GM23248 (cell line): Measurements from ENCODE around the gene COL19A1. TPM values are rescaled to one million over a fixed set of nuclear protein-coding genes. Genes with fewer than 3 reads are reported as not detected.

Experiments used
- DNase-seq: peaks from one replicate; pipeline ENCODE4 v3.0.0-alpha.2; 2015
- H2AFZ ChIP-seq: fragments of 200-600 bp; sonication (generic); 2 replicates; pipeline ENCODE4 v1.6.1; 2016; ENCODE audit warnings: antibody characterized with exemption
- H3F3A ChIP-seq: fragments of 200-600 bp; sonication (generic); 2 replicates; pipeline ENCODE4 v1.6.1; 2016; ENCODE audit warnings: mild to moderate bottlenecking, antibody characterized with exemption, mixed run types; ENCODE audit not compliant: insufficient read depth
- H3K27ac ChIP-seq: fragments of 200-600 bp; sonication (generic); 2 replicates; pipeline ENCODE4 v1.5.1; 2016; ENCODE audit warnings: mild to moderate bottlenecking
- H3K27me3 ChIP-seq: fragments of 200-600 bp; sonication (generic); replicated peaks from 2 replicates; pipeline ENCODE4 v1.6.1; 2016; ENCODE audit warnings: mild to moderate bottlenecking; ENCODE audit not compliant: insufficient read depth
- H3K36me3 ChIP-seq: fragments of 200-600 bp; sonication (generic); 2 replicates; pipeline ENCODE4 v1.6.1; 2016; ENCODE audit warnings: low read depth, mild to moderate bottlenecking
- H3K4me1 ChIP-seq: fragments of 200-600 bp; sonication (generic); 2 replicates; pipeline ENCODE4 v1.6.1; 2016; ENCODE audit warnings: mild to moderate bottlenecking; ENCODE audit not compliant: insufficient read depth
- H3K4me2 ChIP-seq: fragments of 200-600 bp; sonication (generic); one replicate; pipeline ENCODE4 v1.6.1; 2016; ENCODE audit warnings: mild to moderate bottlenecking; ENCODE audit not compliant: unreplicated experiment
- H3K4me3 ChIP-seq: fragments of 200-600 bp; sonication (generic); 2 replicates; pipeline ENCODE4 v1.5.1; 2016; ENCODE audit warnings: mild to moderate bottlenecking
- H3K79me2 ChIP-seq: fragments of 200-600 bp; sonication (generic); 2 replicates; pipeline ENCODE4 v1.6.1; 2016; ENCODE audit warnings: mild to moderate bottlenecking; ENCODE audit not compliant: insufficient read depth
- H3K9ac ChIP-seq: fragments of 200-600 bp; sonication (generic); 2 replicates; pipeline ENCODE4 v1.6.1; 2016; ENCODE audit warnings: mild to moderate bottlenecking
- H3K9me2 ChIP-seq: fragments of 200-600 bp; sonication (generic); 2 replicates; pipeline ENCODE4 v1.6.1; 2016; ENCODE audit warnings: mixed run types, mild to moderate bottlenecking, moderate library complexity; ENCODE audit not compliant: insufficient read depth
- H3K9me3 ChIP-seq: fragments of 200-600 bp; sonication (generic); one replicate; pipeline ENCODE4 v1.6.1; 2017; ENCODE audit warnings: low read depth
- H4K20me1 ChIP-seq: fragments of 200-600 bp; sonication (generic); 2 replicates; pipeline ENCODE4 v1.6.0; 2016; ENCODE audit not compliant: insufficient read depth
- EZH2 ChIP-seq: fragments of 200-600 bp; sonication (generic); IDR thresholded peaks from 2 replicates; pipeline ENCODE4 v1.6.1; 2018; ENCODE audit warnings: antibody characterized with exemption, mild to moderate bottlenecking; ENCODE audit not compliant: insufficient read depth, poor library complexity, severe bottlenecking
- EZH2phosphoT487 ChIP-seq: fragments of 200-600 bp; sonication (generic); IDR thresholded peaks from 2 replicates; pipeline ENCODE4 v1.6.1; 2018; ENCODE audit warnings: antibody characterized with exemption, moderate library complexity, mild to moderate bottlenecking, low read depth; ENCODE audit not compliant: insufficient read depth
- WGBS, 2 experiments: methylation state at CpG; one replicate each; pipeline ENCODE4 v1.1.6; 2015 to 2017; ENCODE audit warnings: low lambda C conversion rate in 2 of 2, low coverage in 1 of 2; ENCODE audit errors: missing lambda C conversion rate in 2 of 2; 5-methylcytosine and 5-hydroxymethylcytosine counted together
- in situ Hi-C: fragments of 300-500 bp; cut with MboI; formaldehyde crosslinking; loops from 2 replicates; pipeline ENCODE4 v1.15.0; 2020
- polyA plus RNA-seq: library from polyadenylated mRNA; unstranded; fragments of >200 nt; fragmentation: Nextera tagmentation; extraction: Ambion mirVana; gene quantifications from 2 replicates; pipeline ENCODE4 v1.2.1, GENCODE V29; 2016
- total RNA-seq: library from RNA; depleted of rRNA; stranded (reverse); fragments of >200 nt; shearing (Covaris generic); gene quantifications from 2 replicates; pipeline ENCODE4 v1.2.3, GENCODE V29; 2014

The COL19A1 gene
- total and polyA plus RNA-seq, 2 experiments from 2014 or later, result not detected

DNA sequence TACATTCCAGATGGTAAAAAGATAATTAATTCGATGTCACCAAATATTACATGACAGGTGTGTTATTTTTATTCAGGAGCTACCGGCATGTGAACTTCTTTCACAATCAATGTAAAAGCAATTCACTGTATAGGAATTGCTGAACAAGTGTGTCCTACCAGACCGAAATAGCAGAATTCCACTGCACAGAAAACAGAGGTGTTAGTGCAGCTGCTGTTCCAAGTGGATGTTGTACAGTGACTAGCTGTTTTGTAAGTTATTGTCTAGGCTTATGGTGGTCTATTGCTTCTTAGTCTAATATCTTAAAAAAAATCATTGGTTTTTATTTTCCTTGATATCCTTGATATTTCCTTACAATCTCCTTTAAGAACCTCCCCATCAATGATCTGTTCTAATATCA lies 107.4 kb downstream of the COL19A1 start:
- Histone ChIP-seq H3K9ac (no peak overlapping the region), H2AFZ (no peak overlapping the region), H3K79me2 (no peaks in the 10 kb centered on the region), H3F3A (no peaks in the 10 kb centered on the region), H3K9me2 (no peaks in the 10 kb centered on the region), H3K36me3 (no peaks in the 10 kb centered on the region), H3K27me3 (no peaks in the 10 kb centered on the region), H4K20me1 (no peaks in the 10 kb centered on the region), H3K4me1 (no peaks in the 10 kb centered on the region), H3K9me3 (no peaks in the 10 kb centered on the region), H3K4me3 (no peak overlapping the region), H3K4me2 (no peak overlapping the region), H3K27ac (no peak overlapping the region)
- DNase-seq, result no peak
- TF ChIP-seq EZH2 (no peak), EZH2phosphoT487 (no peak)
- in situ Hi-C loops, result no loop called here
- 45% methylated on average over 3 of the region's 3 CpGs for WGBS, 2 experiments

DNA sequence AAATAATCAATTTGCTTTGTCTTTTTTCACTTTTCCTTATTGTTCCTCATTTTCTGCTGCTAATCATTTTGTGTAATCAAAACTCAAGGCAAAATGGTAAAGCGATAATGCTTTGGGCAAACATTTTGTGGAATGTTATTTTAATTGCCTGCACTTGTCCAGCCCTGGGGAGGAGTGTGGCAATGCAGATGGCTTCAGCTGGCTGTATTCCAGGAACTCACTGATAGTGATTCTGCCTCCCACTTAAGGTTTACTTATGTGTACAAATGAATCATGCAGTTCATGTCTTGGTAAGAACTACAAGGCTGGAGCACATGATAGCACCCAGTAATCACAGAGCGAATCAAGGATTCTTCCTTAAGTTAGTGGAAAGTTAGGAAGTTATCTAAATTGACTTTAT lies 107.8 kb downstream of the COL19A1 start:
- H3K27me3 ChIP-seq, result no peaks in the 10 kb centered on the region
- no peaks in the 10 kb centered on the region for H3K79me2 ChIP-seq
- no peak overlapping the region for H3K4me3 ChIP-seq
- no peaks in the 10 kb centered on the region for H3F3A ChIP-seq
- no peaks in the 10 kb centered on the region for H3K9me3 ChIP-seq
- no peak overlapping the region for H2AFZ ChIP-seq
- no peaks in the 10 kb centered on the region for H3K4me1 ChIP-seq
- no peak for TF ChIP-seq EZH2
- no peak for TF ChIP-seq EZH2phosphoT487
- in situ Hi-C loops, result no loop called here
- H3K9me2 ChIP-seq, result no peaks in the 10 kb centered on the region
- no peaks in the 10 kb centered on the region for H4K20me1 ChIP-seq
- no peak overlapping the region for H3K9ac ChIP-seq
- no peak overlapping the region for H3K4me2 ChIP-seq
- 44 to 58% methylated on average over 2 of the region's 2 CpGs for WGBS, 2 experiments
- no peaks in the 10 kb centered on the region for H3K36me3 ChIP-seq
- DNase-seq, result peak; percentile 2
- H3K27ac ChIP-seq, result no peak overlapping the region

DNA sequence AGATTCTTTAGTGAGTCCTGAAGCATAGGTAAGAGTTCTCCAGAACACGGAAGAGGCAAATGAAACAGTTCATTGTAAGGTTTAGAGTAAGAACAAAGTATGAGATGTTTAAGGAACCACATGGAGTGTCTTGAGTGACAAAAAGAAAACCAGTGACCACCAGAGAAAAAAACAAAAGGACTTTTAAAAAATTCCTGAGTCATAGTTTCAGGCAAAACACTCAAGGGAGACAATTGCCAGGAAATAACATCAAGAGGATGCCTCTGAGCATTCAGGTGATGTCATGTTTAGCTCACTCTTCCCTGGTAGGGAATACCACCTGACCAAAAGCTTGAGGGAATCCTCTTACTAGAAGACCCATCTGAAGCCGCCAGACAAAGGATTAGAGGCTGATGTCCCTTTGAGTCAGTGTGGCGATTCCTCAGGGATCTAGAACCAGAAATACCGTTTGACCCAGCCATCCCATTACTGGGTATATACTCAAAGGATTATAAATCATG lies 110.3 kb downstream of the COL19A1 start:
- no peaks in the 10 kb centered on the region for H3K27me3 ChIP-seq
- H3K79me2 ChIP-seq, result no peaks in the 10 kb centered on the region
- no peaks in the 10 kb centered on the region for H4K20me1 ChIP-seq
- H3K4me2 ChIP-seq, result no peak overlapping the region
- 42 to 54% methylated on average over 4 of the region's 4 CpGs for WGBS, 2 experiments
- in situ Hi-C loops, result no loop called here
- H3K9me2 ChIP-seq, result no peaks in the 10 kb centered on the region
- DNase-seq, result no peak
- TF ChIP-seq EZH2 (no peak), EZH2phosphoT487 (no peak)
- H3K4me3 ChIP-seq, result no peak overlapping the region
- no peak overlapping the region for H3K27ac ChIP-seq
- H3K9ac ChIP-seq, result no peak overlapping the region
- H3K4me1 ChIP-seq, result no peaks in the 10 kb centered on the region
- H3K36me3 ChIP-seq, result no peaks in the 10 kb centered on the region
- no peaks in the 10 kb centered on the region for H3K9me3 ChIP-seq
- H3F3A ChIP-seq, result no peaks in the 10 kb centered on the region
- H2AFZ ChIP-seq, result no peak overlapping the region

DNA sequence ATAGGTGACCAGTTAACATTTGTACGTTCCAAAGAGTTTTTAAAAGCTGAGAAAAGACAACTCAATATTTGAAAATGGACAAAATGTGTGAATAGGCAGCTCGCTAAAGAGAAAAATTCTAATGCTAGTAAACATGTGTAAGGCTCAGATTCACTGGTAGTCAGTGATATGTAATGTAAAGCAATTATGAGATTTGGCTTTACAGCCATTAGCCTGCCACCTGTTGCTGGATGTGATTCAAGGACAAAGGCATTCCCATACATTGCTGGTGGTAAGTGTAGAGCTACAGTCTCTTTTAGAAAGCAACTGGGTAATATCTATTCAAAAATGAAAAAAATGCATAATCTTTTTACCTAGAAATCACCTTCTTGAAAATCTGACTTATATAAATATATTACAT lies 114.3 kb downstream of the COL19A1 start:
- no peak overlapping the region for H3K9ac ChIP-seq
- no peaks in the 10 kb centered on the region for H3K4me1 ChIP-seq
- no peaks in the 10 kb centered on the region for H3F3A ChIP-seq

DNA sequence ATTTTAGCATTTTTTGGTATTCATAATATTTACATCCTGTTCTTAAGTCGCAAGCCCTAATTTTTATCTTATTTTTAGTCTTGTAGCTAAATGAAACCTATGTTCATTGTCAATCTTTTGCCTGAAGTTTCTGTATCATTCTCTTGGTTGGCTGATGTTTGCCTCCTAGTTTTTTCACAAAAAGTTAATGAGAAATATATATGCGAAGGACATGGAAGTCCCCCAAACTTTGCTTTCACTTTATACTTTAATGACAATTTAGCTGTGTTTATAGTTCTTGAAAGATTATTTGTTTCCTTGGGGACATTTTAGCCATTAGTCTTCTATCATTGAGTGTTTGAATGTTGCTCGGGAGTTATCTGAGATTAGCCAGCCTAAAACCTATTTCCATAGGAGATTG lies 118.2 kb downstream of the COL19A1 start:
- no peaks in the 10 kb centered on the region for H4K20me1 ChIP-seq
- in situ Hi-C loops, result no loop called here

More for the DNA sequence above, 114.3 kb downstream of the COL19A1 start:
- no peak overlapping the region for H3K4me2 ChIP-seq
- no peak overlapping the region for H3K4me3 ChIP-seq
- DNase-seq, result no peak
- in situ Hi-C loops, result no loop called here
- H3K27me3 ChIP-seq, result no peaks in the 10 kb centered on the region
- H4K20me1 ChIP-seq, result no peaks in the 10 kb centered on the region
- H3K36me3 ChIP-seq, result no peaks in the 10 kb centered on the region
- no peaks in the 10 kb centered on the region for H3K9me2 ChIP-seq
- H3K9me3 ChIP-seq, result no peaks in the 10 kb centered on the region
- H3K27ac ChIP-seq, result no peak overlapping the region
- H3K79me2 ChIP-seq, result no peaks in the 10 kb centered on the region
- H2AFZ ChIP-seq, result no peak overlapping the region
- TF ChIP-seq EZH2 (no peak), EZH2phosphoT487 (no peak)
- WGBS, 2 experiments, result 19% methylated on average over 2 of the region's 2 CpGs

More for the DNA sequence above, 118.2 kb downstream of the COL19A1 start:
- DNase-seq, result no peak
- no peaks in the 10 kb centered on the region for H3K79me2 ChIP-seq
- H2AFZ ChIP-seq, result peak overlapping the region; percentile 13; the same call in 1 of the 2 replicates
- H3K27me3 ChIP-seq, result no peaks in the 10 kb centered on the region
- WGBS, 2 experiments, result 41 to 48% methylated on average over 3 of the region's 3 CpGs
- TF ChIP-seq EZH2, result no peak
- no peak for TF ChIP-seq EZH2phosphoT487
- no peaks in the 10 kb centered on the region for H3K4me1 ChIP-seq
- no peaks in the 10 kb centered on the region for H3K36me3 ChIP-seq
- no peak overlapping the region for H3K4me3 ChIP-seq
- no peak overlapping the region for H3K4me2 ChIP-seq
- H3K9me2 ChIP-seq, result no peaks in the 10 kb centered on the region
- H3K9me3 ChIP-seq, result no peaks in the 10 kb centered on the region
- H3F3A ChIP-seq, result no peaks in the 10 kb centered on the region
- H3K9ac ChIP-seq, result no peak overlapping the region
- no peak overlapping the region for H3K27ac ChIP-seq
